ENCODE measurements around the gene DDB1. TPM values are rescaled to one million over a fixed set of nuclear protein-coding genes. Genes with fewer than 3 reads are reported as not detected.

DDB1 gene
- total and polyA plus RNA-seq, 2 experiments from 2014 or later = 286 to 321 TPM

DNA sequence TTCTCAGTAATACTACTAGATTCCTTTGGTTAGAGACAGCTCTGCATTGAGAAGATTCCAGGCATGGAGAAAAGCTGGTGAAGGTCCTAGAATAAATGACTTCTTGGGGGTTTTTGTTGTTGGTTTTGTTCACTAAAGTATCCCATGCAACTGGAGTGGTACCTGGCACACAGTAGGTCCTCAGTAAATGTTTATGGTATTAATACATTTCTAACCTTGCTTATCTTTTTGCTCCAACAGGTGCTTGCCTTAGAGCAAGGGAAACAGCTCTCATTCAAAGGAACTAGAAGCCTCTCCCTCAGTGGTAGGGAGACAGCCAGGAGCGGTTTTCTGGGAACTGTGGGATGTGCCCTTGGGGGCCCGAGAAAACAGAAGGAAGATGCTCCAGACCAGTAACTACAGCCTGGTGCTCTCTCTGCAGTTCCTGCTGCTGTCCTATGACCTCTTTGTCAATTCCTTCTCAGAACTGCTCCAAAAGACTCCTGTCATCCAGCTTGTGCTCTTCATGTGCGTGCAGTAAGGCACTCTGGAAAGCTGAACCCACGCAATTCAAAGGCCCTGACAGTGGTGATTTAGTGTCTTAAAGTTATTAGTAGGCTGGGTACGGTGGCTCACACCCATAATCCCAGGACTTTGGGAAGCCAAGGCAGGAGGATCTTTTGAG lies 31.2 kb upstream of the DDB1 start:
- no peak overlapping the region for H3K27ac ChIP-seq
- H3K9me3 ChIP-seq (ENCODE audit: low read depth) = no peaks in the 10 kb centered on the region
- peaks cover 44% of the 10 kb centered on the region for H3K36me3 ChIP-seq
- H3K4me3 ChIP-seq = no peak overlapping the region
- H3K4me1 ChIP-seq (ENCODE audit: low read depth) = peaks cover 9% of the 10 kb centered on the region
- no peak for DNase-seq (ENCODE audit: low read depth in 1 of 2, low spot score in 1 of 2)
- no peaks in the 10 kb centered on the region for H3K27me3 ChIP-seq
- TF ChIP-seq, protein P1, sequence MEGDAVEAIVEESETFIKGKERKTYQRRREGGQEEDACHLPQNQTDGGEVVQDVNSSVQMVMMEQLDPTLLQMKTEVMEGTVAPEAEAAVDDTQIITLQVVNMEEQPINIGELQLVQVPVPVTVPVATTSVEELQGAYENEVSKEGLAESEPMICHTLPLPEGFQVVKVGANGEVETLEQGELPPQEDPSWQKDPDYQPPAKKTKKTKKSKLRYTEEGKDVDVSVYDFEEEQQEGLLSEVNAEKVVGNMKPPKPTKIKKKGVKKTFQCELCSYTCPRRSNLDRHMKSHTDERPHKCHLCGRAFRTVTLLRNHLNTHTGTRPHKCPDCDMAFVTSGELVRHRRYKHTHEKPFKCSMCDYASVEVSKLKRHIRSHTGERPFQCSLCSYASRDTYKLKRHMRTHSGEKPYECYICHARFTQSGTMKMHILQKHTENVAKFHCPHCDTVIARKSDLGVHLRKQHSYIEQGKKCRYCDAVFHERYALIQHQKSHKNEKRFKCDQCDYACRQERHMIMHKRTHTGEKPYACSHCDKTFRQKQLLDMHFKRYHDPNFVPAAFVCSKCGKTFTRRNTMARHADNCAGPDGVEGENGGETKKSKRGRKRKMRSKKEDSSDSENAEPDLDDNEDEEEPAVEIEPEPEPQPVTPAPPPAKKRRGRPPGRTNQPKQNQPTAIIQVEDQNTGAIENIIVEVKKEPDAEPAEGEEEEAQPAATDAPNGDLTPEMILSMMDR (IDR thresholded peaks at IDR 0.05; ENCODE audit: low read depth, low read length) = no peak

DNA sequence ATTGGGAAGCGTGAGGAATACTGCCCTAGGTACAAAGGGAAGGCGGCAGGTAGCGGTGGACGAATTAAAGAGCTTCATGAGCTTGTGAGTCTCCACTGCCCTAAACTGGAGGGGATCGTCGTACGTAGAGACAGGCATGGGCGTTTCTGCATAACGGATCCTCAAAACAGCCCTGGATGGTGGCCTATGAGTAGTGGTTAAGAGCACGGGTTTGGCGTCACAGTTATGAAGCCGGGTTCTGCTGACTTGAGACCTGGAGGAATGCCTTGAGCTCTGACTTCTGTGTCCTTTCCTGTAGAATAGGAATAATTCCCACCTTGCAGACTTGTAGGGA lies 29.6 kb upstream of the DDB1 start:
- Histone ChIP-seq H3K9me3 (ENCODE audit: low read depth) (no peaks in the 10 kb centered on the region), H3K36me3 (peaks cover 30% of the 10 kb centered on the region), H3K27me3 (no peaks in the 10 kb centered on the region), H3K4me3 (peak overlapping the region; percentile 60), H3K27ac (peak overlapping the region; percentile 98), H3K4me1 (ENCODE audit: low read depth) (peaks cover 9% of the 10 kb centered on the region)
- TF ChIP-seq, protein P1 (IDR thresholded peaks at IDR 0.05; ENCODE audit: low read depth, low read length) = no peak
- peak; percentile 55 to 67 for DNase-seq (ENCODE audit: low read depth in 1 of 2, low spot score in 1 of 2)

DNA sequence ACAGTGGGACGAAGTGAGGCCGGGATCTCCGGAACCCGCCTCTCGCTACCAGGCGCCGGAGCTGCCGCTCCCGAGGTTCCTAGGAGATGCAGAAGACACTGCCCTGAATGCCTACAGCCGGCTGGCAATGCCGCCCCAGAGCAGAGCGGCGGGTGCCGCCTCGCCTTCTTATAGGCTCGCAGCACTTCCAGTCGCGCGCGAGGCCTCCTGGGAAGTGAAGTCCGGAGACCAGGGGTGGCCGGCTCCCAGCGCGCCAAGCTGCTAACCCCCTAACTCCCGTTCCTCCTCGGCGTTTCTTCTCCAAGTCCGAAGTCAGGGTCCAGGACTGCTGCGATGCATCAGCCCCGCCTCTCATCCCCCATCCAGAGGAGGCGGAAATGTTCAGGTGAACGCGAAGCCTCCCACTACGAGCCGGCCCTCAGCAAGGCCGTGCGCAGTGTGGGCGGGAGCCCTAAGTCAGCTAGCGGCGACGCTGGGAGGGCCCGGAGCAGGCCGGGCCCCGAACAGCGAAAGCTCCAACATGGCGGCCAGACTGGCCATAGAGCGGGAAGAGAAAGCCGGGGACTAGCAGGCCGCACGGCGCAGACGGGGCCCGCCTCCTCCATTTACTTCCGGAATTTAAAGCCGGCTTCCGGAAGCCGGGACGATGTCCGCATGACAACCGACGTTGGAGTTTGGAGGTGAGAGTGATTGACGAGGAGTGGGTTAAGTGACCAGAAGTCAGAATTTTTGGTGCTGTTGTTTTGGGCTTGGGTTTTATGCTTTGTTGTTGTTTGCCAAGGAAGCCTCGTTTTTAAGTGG lies 29.0 kb upstream of the DDB1 start, which contains the start of the genes CYB561A3 and TMEM138:
Gene CYB561A3, minus strand, starts transcription at position 142 of the 801 bp plus-strand sequence. CDS start 5,169 bp downstream, outside the sequence.
Gene TMEM138, plus strand, starts transcription at position 634 of the 801 bp plus-strand sequence. CDS start 2,017 bp downstream, outside the sequence.
- peaks cover 24% of the 10 kb centered on the region for H3K36me3 ChIP-seq
- no peaks in the 10 kb centered on the region for H3K9me3 ChIP-seq (ENCODE audit: low read depth)
- H3K27me3 ChIP-seq = no peaks in the 10 kb centered on the region
- peak; percentile 95 for DNase-seq (ENCODE audit: low read depth in 1 of 2, low spot score in 1 of 2)
- TF ChIP-seq, protein P1 (IDR thresholded peaks at IDR 0.05; ENCODE audit: low read depth, low read length) = no peak
- H3K4me3 ChIP-seq = peak within 1 kb of the TSS; percentile 60
- peaks cover 9% of the 10 kb centered on the region for H3K4me1 ChIP-seq (ENCODE audit: low read depth)
- peak within 1 kb of the TSS; percentile 98 for H3K27ac ChIP-seq

DNA sequence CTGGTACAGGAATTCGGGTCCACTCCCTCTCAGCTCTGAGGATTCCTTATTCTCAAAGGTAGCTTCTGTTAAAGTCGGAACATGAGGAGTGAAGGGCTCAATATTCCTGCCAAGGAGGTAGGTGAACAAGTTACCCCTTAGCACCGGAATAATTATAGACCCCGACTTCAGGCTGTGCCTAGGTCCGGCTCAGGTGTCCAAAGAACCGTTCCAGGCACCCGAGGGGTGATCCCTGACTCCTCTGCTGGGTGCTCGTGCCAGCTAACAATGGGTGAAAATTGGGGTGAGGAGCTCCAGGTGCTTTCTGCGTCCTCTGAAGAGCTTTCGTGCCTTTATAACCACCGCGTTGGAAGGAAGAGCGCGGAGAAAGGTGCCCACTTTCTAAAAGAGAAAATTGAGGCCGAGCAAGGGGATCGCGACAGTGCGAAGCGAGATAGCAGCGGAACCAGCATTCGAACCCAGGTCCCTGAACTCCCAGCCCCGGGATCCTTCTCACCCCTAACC lies 28.4 kb upstream of the DDB1 start:
- Histone ChIP-seq H3K4me3 (peak overlapping the region; percentile 60), H3K4me1 (ENCODE audit: low read depth) (peaks cover 9% of the 10 kb centered on the region), H3K9me3 (ENCODE audit: low read depth) (no peaks in the 10 kb centered on the region), H3K36me3 (peaks cover 19% of the 10 kb centered on the region), H3K27ac (peak overlapping the region; percentile 98), H3K27me3 (no peaks in the 10 kb centered on the region)
- DNase-seq (ENCODE audit: low read depth in 1 of 2, low spot score in 1 of 2) = no peak
- TF ChIP-seq, protein P1 (IDR thresholded peaks at IDR 0.05; ENCODE audit: low read depth, low read length) = no peak

DNA sequence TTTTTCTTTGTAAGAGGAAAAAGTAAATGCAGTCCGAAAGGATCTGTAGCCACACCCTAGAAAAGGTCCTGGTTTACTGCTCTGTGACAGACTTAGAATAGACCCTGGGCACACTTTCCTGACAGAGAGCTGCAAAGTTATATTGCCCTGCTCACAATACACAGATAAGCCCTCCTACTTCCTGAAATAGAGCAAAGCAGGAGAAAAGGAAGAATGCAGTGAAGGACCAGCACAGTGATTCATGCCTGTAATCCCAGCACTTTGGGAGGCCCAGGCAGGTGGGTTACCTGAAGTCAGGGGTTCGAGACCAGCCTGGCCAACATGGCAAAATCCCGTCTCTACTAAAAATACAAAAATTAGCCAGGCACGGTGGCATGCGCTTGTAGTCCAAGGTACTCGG lies 26.6 kb upstream of the DDB1 start:
- Histone ChIP-seq H3K4me3 (no peak overlapping the region), H3K9me3 (ENCODE audit: low read depth) (no peaks in the 10 kb centered on the region), H3K4me1 (ENCODE audit: low read depth) (peaks cover 9% of the 10 kb centered on the region), H3K27me3 (no peaks in the 10 kb centered on the region), H3K27ac (no peak overlapping the region), H3K36me3 (peaks cover 7% of the 10 kb centered on the region)
- DNase-seq (ENCODE audit: low read depth in 1 of 2, low spot score in 1 of 2) = no peak
- TF ChIP-seq, protein P1 (IDR thresholded peaks at IDR 0.05; ENCODE audit: low read depth, low read length) = no peak
